Stimulated activated CD4-positive, alpha-beta T cell treated with anti-CD3 and anti-CD28 coated beads, Interleukin-1b, Interleukin-23, amount 100 ng/mL, for 48 hours (primary cell): Measurements from ENCODE around the gene MARCKSL1.
A peak's percentile ranks its signal among the peaks of the same experiment; 100 is the strongest.
"Not testable (repeated sequence)": the region's sequence is repeated elsewhere in the genome, so short reads cannot be mapped to it uniquely, and the experiment has no call there.

ENCODE experiments used
- DNase-seq: peaks from one replicate; pipeline ENCODE4 v3.0.0-alpha.2; 2020

MARCKSL1 gene

DNA sequence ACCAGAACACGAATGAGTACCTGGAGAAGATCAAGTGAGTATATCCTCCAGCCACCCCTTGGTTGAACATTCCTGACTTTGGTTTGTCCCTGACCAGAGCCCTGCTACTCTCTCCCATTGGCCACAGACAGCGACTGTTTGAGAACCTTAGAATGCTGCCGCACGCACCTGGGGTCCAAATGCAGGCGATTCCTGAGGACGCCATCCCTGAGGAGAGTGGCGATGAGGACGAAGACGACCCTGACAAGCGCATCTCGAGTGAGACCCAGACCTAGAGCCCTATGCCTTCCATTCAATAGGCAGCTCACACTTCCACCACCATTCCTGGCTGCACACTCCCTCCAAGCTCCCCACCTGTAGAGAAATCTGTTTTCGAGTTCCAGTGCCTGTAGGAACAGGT, 4.5 kb downstream of the MARCKSL1 start:
- no peak for DNase-seq

DNA sequence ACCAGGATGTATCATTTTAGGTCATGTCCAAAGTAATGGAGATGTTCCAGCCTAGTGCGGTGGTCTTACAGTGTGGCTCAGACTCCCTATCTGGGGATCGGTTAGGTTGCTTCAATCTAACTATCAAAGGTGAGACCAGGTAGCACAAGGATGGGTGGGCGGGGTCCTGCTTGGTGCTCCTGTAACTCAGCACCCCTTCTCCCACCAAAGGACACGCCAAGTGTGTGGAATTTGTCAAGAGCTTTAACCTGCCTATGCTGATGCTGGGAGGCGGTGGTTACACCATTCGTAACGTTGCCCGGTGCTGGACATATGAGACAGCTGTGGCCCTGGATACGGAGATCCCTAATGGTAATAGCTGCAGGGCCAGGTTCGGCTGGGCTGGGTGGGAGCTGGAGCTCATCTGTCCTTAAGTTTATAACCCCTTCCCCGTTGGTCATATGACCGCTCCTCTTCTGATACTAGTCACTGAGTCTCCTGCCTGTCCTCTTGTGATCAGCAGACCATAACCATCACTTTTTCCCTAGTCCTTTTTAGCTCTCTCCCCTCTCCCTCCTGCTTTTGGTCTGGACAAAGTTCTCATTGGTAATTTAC, 5.4 kb downstream of the MARCKSL1 start:
- DNase-seq = no peak

DNA sequence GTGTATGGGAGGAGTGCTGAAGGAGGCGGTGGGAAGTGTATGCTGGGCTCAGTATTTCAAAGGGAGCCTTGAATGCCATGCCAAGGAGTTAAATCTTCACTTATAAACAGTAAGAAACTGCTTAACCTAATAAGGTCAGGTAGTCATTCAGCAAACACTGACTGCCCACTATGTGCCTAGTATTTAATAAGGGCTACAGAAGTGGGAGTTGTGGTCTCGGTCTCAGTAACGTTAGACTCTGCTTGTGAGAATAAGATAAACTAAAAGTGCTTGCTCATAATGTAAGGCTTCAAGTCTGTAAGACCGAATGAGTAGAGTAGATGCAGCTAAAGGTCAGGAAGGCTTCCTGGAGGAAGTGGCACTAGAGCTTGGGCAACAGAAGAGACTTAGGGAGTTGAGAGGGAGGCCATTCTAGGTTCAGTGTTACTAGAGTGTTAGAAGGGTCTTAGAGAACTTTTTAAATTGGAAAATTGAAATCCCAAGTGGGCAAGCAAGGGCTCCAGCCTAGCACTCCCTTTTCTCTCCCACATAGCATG, 6.0 kb downstream of the MARCKSL1 start:
- DNase-seq = no peak

DNA sequence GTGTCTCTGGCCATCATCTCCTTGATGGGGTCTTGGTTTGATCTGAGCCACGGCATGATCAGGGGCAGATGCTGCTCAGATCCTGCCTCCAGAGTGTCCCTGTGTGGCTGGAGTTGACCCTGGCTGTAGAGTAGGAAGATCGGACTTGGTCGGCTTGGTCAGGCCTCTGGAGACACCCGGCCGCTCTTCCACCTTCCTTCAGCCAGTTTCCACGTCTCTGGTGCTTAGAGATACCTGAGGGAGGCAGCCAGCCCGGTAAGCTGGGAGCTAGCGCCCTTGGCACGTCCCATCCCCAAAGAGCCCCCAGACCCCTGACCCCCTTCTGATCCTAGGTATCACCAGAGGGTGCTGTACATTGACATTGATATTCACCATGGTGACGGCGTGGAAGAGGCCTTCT, 8.8 kb downstream of the MARCKSL1 start:
- DNase-seq = no peak

DNA sequence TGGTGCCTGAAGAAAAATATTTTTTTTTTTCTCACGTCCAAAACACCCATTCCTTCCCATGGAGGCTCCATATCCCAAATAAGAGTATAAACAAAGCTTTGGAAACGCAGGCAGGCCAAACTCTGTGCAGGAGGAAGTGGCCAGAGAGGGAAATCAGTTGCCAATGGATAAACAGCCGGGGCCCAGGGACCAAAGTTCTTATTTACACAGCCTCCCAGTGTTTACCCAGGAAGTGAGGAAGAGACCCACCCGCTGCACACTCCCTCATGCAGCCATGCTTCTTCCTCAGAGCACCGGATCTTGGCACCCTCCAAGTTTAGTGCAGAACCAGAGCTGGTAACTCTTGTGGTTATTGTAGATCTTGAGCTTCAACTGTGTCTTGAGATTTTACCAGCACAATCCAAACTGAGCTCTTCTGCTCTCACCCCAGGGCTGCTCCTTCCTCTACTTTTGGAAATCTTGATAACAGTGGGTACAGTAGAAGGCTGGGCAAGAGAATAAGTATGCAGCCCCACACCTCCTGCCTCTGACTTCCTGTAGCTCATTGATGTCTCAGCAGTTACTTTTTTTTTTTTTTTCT, 14.2 kb downstream of the MARCKSL1 start:
- no peak for DNase-seq

DNA sequence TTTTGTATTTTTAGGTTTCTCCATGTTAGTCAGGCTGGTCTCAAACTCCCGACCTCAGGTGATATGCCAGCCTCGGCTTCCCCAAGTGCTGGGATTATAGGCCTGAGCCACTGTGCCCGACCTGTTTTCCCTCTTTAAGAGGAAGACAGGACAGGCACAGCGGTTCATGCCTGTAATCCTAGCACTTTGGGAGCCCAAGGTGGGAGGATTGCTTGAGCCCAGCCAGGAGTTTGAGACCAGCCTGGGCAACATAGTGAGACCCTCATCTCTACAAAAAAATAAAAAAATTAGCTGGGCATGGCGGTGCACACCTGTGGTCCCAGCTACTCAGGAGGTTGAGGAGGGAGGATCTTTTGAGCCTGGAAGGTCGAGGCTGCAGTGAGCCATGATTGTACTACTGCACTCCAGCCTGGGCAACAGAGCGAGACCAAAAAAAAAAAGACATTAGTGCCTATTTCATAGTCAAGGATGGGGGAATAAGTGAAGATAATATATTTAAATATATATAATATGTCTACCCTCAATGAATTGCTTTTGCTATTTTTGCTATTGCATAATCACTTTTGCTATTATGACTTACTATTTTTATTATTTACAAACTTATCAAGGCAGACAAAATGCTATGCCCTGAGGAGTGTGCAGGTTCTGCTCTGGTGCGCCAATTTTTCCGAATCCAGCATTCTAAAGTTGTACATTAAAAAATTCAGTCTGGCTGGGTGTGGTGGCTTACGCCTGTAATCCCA, 17.7 kb downstream of the MARCKSL1 start:
- DNase-seq = no peak

DNA sequence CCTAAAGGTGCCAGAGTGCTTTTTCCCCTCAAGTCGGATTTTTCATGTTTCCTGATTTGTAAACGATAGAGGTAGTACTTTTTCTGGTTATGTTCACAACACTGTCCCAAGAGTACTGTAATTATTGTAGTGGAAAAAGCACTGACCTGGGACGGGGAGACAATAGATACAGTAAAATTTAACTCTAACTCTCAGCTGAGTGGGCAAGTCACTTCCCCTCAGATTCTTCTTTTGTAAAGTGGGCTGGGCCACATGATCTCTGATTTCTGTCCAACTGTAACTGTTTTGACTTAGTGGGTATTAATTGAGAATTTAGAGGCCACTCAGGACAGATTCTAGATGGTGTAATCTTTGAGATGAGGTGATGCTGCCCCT, 19.1 kb downstream of the MARCKSL1 start:
- DNase-seq = no peak

DNA sequence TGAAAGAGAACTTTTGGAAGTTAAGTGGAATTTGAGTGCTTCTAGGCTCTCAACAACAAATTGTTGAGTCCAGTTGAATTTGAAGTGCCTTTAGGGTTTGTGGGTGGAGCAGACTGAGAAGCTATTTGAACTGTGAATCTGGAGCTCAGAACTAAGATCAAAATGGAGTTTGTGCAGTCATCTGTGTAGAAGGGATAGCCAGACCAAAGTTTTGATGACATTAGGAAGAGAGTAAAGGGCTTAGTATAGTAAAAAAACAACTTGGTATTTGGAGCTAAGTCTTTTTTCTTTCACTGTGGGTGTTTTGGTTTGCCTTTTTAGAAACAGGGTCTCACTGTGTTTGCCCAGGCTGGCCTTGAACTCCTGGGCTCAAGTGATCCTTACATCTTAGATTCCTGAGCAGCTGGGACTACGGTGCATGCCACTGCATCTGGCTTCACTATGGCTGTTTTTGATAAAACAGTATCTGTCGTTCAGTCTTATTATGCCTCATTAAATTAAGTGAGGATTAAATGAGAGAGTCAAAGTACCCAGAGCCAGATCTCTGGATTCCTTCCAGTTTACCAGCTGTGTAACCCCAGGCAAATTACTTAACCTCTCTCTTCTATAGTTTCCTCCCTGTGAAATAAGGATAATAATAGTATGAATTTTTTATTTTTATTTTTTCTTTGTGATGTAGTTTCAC, 24.2 kb downstream of the MARCKSL1 start:
- DNase-seq = no peak

DNA sequence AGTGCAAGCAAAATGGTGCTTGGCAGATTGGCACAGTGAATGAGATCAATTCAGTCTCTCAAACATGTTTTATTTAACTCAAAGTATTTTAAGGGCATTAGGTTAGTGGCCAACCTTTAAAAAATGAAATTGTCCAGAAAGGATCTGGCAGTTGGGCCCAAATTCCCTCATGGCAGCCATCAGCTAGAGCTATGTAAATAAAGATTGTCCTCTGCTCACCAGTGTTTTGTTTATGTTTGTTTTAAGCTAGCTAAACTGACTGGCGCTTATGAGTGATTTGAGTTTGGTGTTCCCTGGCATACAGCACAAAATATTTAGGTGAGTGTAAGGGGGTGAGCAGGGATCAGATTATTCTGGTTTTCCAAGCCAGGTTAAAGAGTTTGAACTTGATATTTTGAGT, 26.1 kb downstream of the MARCKSL1 start:
- DNase-seq = no peak

DNA sequence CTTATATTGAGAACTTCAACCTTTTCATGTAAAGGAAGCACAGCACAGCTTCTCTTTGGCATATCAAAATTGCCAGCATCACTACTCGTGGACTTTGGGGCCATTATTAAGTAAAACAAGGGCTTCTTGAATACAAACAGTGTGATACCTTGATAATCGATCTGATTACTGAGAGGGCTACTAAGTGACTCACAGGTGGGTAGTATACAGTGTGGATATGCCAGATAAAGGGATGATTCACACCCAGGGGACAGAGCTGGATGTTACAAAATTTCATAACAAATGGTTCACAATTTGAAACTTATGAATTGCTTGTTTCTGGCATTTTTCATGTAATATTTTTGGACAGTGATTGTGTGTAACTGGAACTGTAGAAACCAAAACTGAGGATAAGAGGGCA, 28.7 kb downstream of the MARCKSL1 start:
- no peak for DNase-seq

DNA sequence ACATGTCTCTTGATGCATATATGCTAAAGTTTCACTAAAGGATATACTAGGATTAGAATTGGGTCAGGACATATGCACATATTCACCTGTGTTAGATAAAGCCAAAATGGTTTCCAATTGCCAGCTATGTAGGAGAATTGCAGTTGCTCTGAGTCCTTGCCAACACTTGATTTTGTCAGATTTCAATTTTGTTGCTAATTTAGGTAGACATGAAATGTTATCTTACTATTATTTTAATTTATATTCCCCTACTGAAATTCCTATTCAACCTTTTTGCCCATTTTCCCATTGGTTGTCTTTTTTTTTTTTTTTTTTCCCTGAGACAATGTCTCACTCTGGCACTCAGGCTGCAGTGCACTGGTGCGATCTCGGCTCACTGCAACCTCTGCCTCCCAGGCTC, 30.7 kb downstream of the MARCKSL1 start:
- no peak for DNase-seq

DNA sequence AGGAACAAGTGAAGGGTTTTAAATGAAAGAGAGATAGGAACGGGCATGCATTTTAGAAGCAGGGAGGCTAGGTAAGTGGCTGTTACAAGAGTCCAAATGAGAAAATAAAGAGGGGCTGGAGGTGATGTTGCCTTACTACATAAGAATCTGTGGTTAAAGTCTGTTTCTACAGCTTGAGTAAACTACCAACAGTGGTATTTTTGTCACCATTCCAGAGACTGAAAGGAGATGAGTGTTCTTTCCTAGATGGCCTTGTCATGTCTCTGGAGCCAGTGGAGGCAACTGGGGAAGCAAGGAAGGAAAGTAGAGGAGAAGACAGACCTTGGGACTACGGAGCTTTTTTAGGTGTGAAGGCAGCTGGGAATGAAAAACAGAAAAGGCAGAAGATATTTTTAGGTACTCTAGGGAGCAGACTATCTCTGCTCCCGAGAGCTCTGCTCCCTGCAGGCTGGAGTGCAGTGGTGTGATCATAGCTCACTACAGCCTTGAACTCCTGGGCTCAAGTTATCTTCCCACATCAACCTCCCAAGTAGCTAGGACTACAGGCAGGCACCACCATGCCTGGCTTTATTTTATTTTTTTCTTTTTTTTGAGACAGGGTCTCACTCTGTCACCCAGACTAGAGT, 31.9 kb downstream of the MARCKSL1 start:
- DNase-seq = no peak

DNA sequence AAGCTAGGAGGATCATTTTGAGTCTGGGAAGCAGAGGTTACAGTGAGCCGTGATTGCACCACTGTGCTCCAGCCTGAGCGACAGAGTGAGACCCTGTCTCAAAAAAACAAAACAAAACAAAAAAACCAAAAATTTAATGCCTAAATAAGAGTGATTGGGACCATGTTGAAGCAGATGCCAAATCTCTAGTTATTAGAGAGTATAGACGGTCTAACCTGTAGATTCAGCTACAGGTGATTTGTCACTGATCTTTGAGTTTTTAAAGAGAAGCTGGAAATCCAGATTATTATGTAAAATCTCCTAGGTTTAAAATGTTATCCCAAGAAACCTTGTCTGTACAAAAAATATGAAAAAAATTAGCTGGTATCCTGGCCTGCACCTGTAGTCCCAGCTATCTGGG, 32.7 kb downstream of the MARCKSL1 start:
- DNase-seq = no peak

DNA sequence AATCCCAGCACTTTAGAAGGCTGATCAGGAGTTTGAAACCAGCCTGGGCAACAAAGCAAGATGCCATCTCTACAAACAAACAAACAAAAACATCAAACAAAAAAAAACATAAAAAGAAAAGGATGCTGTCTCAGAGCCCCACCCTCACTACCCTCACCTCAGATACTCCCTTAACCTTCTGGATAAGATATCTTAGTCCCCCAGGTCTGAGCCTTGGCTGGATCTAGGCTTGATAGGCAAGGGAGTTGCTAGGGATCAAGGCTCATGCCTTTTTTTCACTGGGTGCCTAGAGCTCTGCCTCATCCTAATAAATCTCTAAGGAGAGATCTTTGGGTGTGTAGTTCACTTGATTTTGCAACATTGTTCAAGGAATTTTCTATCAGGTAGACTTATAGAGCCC, 36.7 kb downstream of the MARCKSL1 start:
- DNase-seq = no peak

DNA sequence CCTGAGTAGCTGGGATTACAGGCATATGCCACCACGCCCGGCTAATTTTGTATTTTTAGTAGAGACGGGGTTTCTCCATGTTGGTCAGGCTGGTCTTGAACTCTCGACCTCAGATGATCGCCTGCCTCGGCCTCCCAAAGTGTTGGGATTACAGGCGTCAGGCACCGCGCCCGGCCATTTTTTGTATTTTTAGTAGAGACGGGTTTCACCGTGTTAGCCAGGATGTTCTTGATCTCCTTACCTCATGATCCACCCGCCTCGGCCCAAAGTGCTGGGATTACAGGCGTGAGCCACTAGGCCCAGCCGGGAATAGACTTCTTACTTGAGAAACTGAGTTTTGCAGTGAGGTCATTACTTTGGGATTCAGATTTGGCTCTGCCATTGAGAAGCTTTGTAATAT, 37.8 kb downstream of the MARCKSL1 start:
- not testable (repeated sequence) for DNase-seq

DNA sequence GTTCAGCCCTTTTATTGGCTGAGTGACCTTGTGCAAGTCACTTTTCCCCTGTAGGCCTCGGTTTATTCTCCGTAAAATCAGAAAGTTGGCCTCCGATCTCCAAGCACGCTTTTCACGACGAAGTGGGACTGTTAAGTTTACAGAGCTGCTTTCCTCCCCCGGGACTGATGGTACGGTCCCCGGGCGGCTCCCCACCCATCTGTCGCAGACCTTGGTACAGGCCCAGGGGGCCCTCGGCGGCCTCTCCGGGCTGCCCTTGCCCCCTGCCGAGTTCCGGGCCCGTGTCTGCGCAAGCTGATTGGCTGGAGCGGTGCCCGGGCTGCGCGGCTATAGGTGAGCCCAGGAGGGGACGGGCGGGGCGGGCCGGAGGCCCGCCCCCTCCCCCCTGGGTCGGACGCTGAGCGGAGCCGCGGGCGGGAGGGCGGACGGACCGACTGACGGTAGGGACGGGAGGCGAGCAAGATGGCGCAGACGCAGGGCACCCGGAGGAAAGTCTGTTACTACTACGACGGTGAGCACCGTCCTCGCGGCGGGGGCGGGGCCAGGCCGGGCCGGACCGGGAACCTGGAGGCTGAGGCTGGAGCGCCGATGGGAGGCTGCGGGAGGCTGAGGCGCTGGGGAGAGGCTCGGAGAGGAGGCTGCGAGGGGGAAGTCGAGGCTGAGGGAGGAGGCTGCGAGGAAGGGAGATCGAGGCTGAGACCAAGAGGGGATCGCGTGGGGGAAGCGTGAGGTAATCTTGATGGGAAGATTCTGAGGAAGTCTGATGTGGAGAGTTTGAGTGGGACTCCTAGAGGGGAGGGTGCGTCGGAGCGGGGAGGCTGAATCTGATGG, 44.1 kb downstream of the MARCKSL1 start, which contains the start of gene HDAC1:
HDAC1 (plus strand) TSS at position 376 of the 831 bp plus-strand sequence; CDS start at position 463, 87 bp downstream.
- peak; percentile 99 for DNase-seq

DNA sequence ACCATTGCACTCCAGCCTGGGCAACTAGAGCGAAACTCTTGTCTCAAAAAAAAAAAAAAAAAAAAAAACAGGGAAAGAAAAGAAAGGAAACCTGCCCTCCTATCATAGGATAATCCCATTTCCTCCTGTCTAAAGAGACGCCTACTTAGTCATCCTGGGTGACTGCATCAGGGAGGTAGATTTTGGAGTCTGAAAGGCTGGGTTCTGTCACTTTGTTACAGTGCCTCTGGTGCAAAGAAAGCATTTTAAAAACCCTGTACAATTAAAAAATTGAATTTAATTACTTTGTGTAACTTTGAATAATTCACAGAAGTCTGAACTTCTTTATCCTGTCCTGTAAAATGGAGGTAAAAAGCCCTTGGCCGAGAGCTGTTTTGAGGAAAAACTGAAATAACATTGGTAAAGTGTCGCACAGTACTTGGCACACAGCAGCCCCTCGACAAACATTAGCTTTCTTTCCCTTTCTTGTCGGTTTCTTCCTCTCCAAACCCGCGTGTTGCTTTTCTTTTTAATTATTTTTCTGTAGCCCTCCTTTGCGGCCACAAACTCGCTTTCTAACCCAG, 44.8 kb downstream of the MARCKSL1 start:
- DNase-seq = no peak

DNA sequence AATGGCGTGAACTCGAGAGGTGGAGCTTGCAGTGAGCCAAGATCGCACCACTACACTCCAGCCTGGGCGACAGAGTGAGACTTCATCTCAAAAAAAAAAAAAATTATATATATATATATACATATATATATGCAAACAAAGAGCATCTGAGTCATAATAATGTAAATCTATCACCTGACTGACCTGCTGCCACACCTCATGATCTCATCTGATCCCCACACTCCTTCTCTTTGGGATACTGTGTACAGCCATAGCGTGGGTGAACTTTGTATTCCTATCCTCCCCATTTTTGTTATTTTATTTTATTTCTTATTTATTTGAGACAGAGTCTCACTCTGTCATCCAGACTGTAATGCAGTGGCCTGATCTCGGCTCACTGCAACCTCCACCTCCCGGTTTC, 46.8 kb downstream of the MARCKSL1 start:
- no peak for DNase-seq

DNA sequence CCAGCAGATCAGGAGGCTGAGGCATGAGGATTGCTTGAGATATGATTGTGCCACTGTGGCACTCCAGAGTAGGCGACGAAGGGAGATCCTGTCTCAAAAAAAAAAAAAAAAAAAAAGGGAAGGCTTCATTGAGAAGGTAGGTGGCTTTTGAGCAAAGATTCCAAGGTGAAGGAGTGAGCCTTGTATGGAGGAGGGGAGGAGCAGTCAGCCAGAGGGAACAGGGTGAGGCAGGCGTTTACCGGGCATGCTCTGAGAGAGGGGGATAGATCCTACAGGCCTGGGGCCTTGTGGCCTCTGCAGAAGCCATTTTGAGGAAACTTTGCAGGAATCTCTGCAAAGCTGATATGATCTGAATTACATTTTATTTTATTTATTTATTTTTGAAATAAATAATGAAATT, 49.3 kb downstream of the MARCKSL1 start:
- DNase-seq = no peak

DNA sequence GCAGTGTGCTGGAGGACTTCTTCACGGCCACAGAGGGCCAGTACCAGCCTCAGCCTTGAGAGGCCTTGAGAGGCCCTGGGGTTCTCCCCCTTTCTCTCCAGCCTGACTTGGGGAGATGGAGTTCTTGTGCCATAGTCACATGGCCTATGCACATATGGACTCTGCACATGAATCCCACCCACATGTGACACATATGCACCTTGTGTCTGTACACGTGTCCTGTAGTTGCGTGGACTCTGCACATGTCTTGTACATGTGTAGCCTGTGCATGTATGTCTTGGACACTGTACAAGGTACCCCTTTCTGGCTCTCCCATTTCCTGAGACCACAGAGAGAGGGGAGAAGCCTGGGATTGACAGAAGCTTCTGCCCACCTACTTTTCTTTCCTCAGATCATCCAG, 50.4 kb downstream of the MARCKSL1 start:
- no peak for DNase-seq

DNA sequence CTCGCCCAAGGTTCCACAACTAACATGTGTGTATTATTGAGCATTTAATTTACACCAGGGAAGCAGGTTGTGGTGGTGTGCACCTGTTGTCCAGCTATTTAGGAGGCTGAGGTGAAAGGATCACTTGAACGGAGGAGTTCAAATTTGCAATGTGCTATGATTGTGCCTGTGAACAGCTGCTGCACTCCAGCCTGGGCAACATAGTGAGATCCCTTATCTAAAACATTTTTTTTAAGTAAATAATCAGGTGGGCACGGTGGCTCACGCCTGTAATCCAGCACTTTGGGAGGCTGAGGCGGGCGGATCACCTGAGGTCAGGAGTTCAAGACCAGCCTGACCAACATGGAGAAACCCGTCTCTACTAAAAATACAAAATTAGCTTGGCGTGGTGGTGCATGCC, 51.3 kb downstream of the MARCKSL1 start:
- not testable (repeated sequence) for DNase-seq
